Measurements from ENCODE around the gene TMPRSS9. TPM values are rescaled to one million over a fixed set of nuclear protein-coding genes. Genes with fewer than 3 reads are reported as not detected.
"Not testable (repeated sequence)": the region's sequence is repeated elsewhere in the genome, so short reads cannot be mapped to it uniquely, and the experiment has no call there.

The TMPRSS9 gene
- total RNA-seq, 4 donors from 2014 or later: not detected

GRCh38 chr19:2345794-2346663 is 14.0 kb upstream of the TMPRSS9 start:
- WGBS: 69% methylated on average over 25 of the region's 25 CpGs
- Histone ChIP-seq H3K9me3 (no peaks in the 10 kb centered on the region), H3K36me3 (peaks cover 38% of the 10 kb centered on the region), H3K4me1 (peaks cover 16% of the 10 kb centered on the region), H3K4me3 (no peak overlapping the region), H3K27me3 (no peaks in the 10 kb centered on the region), H3K27ac (no peak overlapping the region)
- DNase-seq (ENCODE audit: low spot score in 2 of 2): no peak
- no peak for TF ChIP-seq EP300 (IDR thresholded peaks at IDR 0.05)
- no peak for TF ChIP-seq CTCF (IDR thresholded peaks at IDR 0.05)
- TF ChIP-seq POLR2AphosphoS5 (IDR thresholded peaks at IDR 0.05): no peak
- no peak for TF ChIP-seq POLR2A (IDR thresholded peaks at IDR 0.05)

GRCh38 chr19:2349818-2350217 is 10.2 kb upstream of the TMPRSS9 start:
- 94% methylated on average over 24 of the region's 24 CpGs for WGBS
- H3K27me3 ChIP-seq; H3K27ac ChIP-seq; DNase-seq (ENCODE audit: low spot score in 2 of 2); H3K9me3 ChIP-seq; H3K4me1 ChIP-seq; H3K4me3 ChIP-seq: not testable (repeated sequence)
- peaks cover 51% of the 10 kb centered on the region for H3K36me3 ChIP-seq

GRCh38 chr19:2350656-2351055 is 9.4 kb upstream of the TMPRSS9 start:
- no peaks in the 10 kb centered on the region for H3K4me1 ChIP-seq
- no peaks in the 10 kb centered on the region for H3K9me3 ChIP-seq
- no peak for TF ChIP-seq POLR2AphosphoS5 (IDR thresholded peaks at IDR 0.05)
- no peak for TF ChIP-seq EP300 (IDR thresholded peaks at IDR 0.05)
- no peak for TF ChIP-seq CTCF (IDR thresholded peaks at IDR 0.05)
- H3K27ac ChIP-seq: no peak overlapping the region
- 92% methylated on average over 16 of the region's 16 CpGs for WGBS
- H3K27me3 ChIP-seq: no peaks in the 10 kb centered on the region
- DNase-seq (ENCODE audit: low spot score in 2 of 2): no peak
- H3K4me3 ChIP-seq: no peak overlapping the region
- peaks cover 47% of the 10 kb centered on the region for H3K36me3 ChIP-seq

- no peak for DNase-seq (ENCODE audit: low spot score in 2 of 2)
- H3K27ac ChIP-seq: no peak overlapping the region
- H3K36me3 ChIP-seq: peaks cover 43% of the 10 kb centered on the region
- H3K4me3 ChIP-seq: no peak overlapping the region
- no peaks in the 10 kb centered on the region for H3K9me3 ChIP-seq
- no peaks in the 10 kb centered on the region for H3K27me3 ChIP-seq
- no peaks in the 10 kb centered on the region for H3K4me1 ChIP-seq
- TF ChIP-seq EP300 (IDR thresholded peaks at IDR 0.05) (no peak), POLR2AphosphoS5 (IDR thresholded peaks at IDR 0.05) (no peak), POLR2A (IDR thresholded peaks at IDR 0.05) (no peak), CTCF (IDR thresholded peaks at IDR 0.05) (no peak)
- no CpG with 5 or more reads among the region's 28 CpGs for WGBS
Observed at GRCh38 chr19:2351591-2351990, 8.5 kb upstream of the TMPRSS9 start.

- TF ChIP-seq CTCF (IDR thresholded peaks at IDR 0.05) (no peak), POLR2AphosphoS5 (IDR thresholded peaks at IDR 0.05) (no peak), EP300 (IDR thresholded peaks at IDR 0.05) (no peak), POLR2A (IDR thresholded peaks at IDR 0.05) (no peak)
- 80% methylated on average over 3 of the region's 24 CpGs for WGBS
Observed at GRCh38 chr19:2352121-2352520, 7.9 kb upstream of the TMPRSS9 start.

More at GRCh38 chr19:2352121-2352520, 7.9 kb upstream of the TMPRSS9 start:
- Histone ChIP-seq H3K4me1 (no peaks in the 10 kb centered on the region), H3K9me3 (no peaks in the 10 kb centered on the region), H3K27me3 (no peaks in the 10 kb centered on the region), H3K27ac (no peak overlapping the region), H3K4me3 (no peak overlapping the region), H3K36me3 (peaks cover 40% of the 10 kb centered on the region)
- DNase-seq (ENCODE audit: low spot score in 2 of 2): no peak
